ENCODE data around the gene C2CD4D.

Gene C2CD4D

DNA sequence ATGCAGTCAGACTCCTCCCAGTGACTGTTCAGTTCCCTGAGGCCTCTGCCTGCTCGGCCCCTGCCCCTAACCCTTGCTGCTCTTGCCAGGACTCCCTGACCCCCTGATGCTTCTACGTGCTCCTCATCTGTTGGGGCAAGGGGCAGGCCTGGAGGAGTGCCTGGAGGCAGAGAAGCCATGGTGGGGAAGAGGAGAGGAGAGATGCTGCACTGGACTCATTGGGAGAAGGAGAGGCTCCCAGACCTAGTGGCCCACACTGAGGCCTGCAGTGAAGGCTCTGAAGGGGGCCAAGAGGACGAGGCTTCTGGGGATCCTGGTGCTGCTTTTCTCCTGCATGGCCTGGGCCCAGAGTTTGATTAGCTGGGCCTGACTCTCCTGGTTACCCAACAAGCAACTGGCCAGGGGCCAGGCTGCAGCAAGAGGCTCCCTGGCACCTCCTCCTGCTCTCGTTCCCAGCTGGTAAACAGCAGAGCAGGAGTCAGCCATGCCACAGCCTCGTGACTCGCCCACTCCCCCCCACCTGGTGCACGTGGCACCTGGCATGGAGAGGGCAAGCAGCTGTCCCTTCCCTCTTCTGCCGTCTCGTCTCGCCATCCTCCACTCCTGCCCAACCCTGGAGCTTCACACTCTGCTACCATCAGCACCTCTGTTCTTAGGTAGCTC lies 7.2 kb downstream of the C2CD4D start:
- DNase-seq, result no peak

GRCh38 chr1:151831605-151832004 lies 8.0 kb downstream of the C2CD4D start, which contains the start of gene RORC:
RORC (minus strand) TSS chr1:151831802; CDS start chr1:151831764, 38 bp downstream.
- DNase-seq, result no peak

- DNase-seq, result no peak
Observed at GRCh38 chr1:151831256-151831591, 8.4 kb downstream of the C2CD4D start.

DNA sequence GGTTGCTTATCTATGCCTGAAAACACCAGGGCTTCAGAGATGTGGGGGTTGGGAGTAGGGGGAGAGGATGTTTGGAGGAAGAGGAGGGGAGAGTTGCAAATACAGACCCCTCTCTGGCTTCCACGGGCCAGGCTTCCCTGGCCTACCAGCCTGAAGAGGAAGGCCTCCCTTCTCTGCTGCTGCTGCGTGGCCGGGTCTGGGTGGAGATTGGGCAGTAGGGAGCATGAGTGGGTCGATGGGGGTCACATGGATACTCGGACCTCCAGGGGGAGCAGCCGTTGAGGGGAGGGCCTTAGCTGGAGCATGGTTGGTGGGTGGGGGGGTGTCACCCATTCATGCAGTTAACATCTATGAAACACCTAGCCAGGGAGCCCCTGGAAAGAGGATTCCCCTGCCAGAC lies 9.6 kb downstream of the C2CD4D start:
- DNase-seq, result no peak

DNA sequence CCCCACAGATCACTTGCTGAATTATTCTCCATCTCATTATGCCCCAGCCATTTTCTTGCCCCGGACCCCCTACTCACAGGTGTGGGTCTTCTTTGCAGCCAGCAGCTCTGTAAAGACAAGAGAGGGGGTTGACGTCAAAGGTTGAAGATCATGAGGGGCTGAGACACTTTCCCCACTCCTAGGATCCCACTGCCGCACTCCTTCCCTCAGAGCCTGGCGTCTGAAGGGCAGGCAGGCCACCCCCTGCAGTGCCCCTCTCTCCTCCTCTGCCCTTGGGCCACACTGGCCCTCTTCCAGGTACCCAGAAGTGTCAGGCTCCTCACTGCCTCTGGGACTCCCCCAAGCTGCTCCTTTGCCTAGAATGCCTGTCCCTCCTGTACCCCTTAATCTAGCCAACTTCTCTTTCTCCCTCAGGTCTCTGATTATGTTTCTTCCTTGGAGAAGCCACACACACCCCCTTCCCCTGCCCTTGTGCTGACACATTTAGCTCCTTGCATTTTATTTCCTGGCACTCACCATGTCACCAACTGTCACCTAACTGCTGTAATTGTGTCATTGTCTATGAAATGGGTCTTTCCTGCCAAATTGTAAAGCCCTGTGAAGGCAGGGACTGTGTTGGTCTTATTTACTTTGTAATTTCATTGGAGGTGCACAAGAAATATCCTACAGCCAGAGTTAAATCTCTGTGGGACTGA lies 10.1 kb downstream of the C2CD4D start:
- no peak for DNase-seq

GRCh38 chr1:151828921-151829320 lies 10.7 kb downstream of the C2CD4D start:
- DNase-seq, result no peak

DNA sequence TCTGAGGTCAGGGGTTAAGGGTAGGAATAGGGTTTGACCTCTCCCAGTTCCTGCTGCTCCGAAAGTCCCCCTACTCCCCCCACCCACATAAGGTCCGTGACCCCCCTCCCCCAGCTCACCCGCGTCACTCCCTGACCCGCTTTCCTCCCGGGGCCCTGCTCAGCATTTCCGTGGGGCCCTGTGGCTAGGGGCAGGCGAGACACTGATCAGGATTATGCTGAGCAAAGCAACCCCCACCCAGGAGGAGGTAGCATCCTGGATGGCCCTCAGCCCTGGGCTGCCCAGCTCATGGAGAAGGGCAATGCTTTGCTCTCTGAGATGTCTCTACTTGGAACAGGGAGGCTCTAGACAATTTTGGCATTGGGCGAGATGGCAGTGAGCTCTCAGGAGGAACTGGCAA lies 11.8 kb downstream of the C2CD4D start:
- no peak for DNase-seq

DNA sequence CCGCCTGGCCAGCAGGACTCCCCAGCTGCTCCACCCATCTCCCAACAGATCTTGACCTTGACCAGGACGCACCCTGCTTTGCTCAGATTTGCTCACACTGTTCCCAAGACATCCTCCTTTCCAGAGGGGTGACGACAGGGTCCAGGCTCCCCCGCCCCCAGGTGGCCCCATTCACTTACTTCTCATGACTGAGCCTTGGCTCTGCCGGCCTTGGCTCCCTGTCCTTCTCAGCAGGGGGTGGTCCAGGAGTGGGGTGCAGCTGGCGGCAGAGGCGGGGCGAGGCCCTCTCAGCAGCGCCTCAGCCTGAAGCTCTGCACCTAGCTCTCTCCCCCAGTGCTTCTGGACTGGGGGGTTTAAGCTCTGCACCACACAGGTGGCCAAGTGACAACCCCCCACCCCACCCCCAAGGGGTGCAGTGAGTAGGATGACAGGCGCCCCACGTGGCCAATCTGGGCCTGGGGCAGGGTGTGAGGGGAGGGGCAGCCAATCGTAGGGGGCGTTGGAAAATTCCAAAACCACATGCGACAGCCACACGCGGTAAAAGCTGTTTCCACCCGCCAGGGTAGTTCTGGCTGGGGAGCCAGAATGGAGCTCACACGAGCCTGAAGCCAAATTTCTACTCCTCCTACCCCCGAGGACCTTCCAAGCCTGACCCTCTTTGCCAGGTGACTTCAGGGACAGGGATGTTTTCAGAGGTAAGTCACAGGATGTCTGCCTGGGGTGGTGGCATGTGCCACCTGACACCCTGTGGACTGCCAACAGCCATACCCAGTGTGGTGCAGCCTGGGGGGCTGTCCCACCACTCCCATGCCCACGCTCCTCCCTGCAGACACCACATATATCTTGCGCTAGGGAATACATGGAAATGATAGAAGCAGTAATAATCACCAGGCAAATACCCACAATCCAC lies 13.6 kb downstream of the C2CD4D start:
- DNase-seq, result no peak

DNA sequence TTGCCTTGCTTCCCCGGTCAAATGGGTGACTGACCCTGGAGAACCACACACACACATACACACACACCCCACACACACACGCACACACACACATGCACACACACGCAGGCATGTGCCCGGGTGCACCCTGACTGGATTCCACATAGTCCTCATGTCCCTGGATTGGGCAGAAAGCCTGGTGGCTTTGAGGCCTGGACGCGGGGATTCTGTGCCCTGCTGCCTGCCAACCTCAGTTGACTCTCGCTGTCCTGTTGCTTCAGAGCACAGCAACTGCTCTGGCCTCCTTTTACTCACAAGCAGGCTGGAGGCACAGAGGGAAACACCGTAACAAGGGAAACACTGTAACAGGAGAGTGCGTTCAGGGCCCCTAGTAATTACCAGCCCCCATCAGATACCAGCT lies 14.4 kb downstream of the C2CD4D start:
- DNase-seq, result no peak

DNA sequence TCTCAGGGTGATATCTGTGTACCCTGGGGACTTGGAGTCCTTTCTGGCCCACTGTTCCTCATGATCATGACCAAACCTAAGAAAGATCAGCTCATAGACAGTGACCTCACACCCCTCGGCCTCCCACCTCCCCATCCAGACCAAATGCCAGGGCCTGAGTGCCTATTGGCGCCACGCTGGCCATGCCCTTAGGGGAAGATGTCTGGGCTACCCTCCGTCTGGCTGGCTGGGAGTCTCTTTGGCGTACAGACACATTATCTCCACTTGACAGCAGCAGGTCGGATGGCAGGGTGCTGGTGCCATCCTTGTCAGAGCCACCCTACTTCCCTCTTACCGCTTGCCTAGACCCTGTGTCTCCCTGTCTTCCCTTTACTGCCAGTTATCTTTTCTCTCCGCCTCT lies 16.4 kb downstream of the C2CD4D start:
- DNase-seq, result no peak

GRCh38 chr1:151822404-151822803 lies 17.2 kb downstream of the C2CD4D start:
- no peak for DNase-seq

DNA sequence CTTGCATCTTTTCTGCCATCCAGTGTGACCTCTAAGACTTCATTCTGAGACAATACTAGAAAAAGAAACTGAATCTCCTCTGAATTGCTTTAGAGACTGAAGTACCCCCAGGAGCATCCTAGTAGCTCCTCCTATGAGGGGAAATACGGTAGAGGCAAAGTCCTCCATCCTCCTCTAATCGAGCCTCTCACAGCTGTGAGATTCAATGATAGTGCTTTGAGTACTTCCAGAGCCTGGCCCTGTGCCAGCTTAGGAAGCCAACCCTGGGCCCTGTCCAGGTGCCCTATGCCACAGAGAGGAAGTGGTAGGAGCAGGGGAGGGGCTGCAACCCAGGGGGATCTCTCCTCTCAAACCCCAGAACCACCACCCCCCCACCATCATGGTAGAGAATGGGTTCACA lies 18.7 kb downstream of the C2CD4D start:
- no peak for DNase-seq

GRCh38 chr1:151819976-151820623 lies 19.5 kb downstream of the C2CD4D start:
- DNase-seq, result no peak

DNA sequence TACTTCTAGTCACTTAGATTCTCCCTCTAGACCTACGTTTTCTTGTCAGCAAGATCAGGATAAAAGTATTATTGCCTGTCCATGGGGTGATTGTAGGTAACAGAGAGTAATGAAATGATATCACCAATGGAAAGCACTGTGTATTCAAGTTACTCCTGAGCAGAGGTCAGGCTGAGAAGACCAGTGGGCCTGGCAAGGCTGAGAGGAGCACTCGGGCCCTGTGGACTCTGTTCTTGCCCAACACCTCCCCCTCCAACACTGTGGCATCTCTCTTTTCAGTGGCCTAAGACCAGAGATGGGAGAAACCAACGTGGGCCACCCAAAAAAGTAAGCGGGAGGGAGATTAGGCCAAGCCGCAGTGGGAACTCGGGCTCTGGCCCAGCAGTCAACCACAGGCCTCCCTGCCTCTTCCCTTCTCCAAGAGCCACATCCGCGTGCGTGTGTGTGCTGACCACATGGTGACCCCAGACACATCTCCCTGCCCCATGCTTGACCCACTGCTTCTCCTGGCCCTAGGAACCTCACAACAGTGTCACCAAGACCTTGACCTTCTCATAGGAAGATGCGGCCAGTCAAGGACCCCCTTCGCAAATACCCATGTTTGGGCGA lies 20.3 kb downstream of the C2CD4D start:
- no peak for DNase-seq

- DNase-seq, result no peak
Observed at GRCh38 chr1:151817353-151817730, 22.3 kb downstream of the C2CD4D start.

DNA sequence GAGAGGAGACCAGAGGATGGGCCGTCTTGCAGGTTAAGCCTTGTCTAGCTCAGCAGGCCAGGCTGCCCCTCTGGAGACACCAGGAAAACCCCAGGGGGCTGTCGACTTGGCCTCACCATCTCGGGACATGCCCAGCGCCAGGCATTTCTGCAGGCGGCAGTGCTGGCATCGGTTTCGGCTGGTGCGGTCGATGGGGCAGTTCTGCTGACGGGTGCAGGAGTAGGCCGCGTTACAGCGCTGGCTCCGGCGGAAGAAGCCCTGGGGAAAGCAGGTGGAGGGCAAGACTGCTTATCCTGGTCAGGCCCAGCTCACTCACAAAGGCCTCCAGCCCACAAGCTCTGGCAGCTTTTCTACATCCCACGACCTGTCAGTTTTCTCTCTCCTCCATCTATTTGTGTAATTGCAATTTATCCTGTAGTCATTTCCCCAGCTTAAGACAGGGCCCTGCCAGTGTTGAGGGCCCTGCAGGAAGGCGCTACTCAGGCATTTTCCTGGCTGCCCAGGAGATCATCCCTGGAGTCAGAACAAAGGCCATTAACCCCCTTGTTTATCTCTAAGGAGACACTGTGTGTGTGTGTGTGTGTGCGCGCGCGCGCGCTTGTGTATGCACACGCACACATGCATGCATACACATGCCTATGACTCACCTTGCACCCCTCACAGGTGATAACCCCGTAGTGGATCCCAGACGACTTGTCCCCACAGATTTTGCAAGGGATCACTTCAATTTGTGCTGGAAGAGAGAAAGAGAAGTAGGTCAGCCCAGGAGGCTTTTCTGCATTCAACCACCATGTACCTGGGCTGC lies 22.9 kb downstream of the C2CD4D start:
- no peak for DNase-seq

DNA sequence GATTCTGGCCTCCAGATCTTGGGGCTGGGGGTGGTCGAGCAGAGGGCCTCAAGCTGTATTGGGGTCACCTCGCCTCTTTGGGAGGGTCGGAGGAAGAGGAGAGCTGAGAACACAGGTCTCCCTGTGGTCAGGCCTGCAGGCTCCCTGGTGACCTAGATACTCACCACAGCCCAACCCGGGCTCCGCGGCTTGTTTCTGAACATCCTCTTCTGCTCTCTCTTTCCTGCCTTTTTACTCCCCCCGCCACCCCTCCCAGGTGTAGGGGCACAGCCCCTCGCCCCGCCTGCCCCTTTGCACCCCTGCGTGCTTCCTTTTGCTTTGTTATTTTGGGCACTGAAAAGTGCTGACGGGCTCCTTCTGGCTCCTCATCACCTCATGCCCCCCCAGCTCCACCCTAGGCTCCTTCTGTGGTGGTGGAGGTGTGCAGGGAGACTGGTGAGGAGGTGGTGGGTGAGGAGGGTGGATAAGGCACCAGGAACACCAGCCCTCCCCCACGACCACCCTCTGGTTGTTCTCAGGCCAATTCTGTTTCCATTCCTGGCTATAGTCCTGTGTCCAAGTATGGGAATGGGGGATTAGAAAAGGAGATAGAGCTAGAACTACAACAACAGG lies 23.8 kb downstream of the C2CD4D start:
- DNase-seq, result no peak

- DNase-seq, result no peak
Observed at GRCh38 chr1:151814971-151815545, 24.6 kb downstream of the C2CD4D start.

GRCh38 chr1:151814426-151814825 lies 25.2 kb downstream of the C2CD4D start:
- DNase-seq, result no peak

DNA sequence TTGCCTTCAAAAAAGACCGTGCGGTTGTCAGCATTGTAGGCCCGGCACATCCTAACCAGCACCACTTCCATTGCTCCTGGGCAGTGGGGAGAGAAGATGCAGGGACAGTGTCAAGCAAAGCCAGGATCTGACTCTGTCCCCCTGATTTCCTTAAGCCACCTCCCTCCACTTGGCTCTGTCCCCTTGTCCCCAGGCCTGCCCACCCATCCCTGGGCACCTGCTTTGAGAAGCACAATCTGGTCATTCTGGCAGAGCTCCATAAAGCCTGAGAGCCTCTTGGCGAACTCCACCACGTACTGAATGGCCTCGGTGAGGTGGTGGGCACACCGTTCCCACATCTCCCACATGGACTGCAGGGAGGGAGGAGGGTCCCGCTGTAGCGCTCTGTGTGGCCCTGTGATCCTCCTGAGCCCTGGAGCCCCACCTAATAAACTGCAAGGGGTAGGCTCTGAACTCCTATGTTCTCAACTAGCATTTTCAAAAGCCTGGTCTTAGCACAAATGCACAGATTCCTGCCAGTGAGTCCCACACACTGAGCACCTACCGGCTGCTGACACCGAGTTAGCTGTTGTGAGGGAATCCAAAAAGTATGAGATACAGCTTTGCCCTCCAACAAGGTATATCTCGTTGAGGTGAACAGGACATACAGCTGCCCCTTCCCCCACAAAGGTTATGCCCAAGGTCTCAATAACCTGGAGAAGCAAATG lies 26.2 kb downstream of the C2CD4D start:
- DNase-seq, result no peak

GRCh38 chr1:151811181-151811580 lies 28.4 kb downstream of the C2CD4D start:
- no peak for DNase-seq
